Mesenchymal stem cell (in vitro differentiated cells and primary cell): ENCODE results near the gene TUBB1.

Source experiments
- DNase-seq: peaks from one replicate; pipeline ENCODE4 v3.0.0-alpha.2; 2013
- H2AFZ ChIP-seq: one replicate; pipeline ENCODE4 v1.6.1; 2013; ENCODE audit warnings: low read depth, mild to moderate bottlenecking, control low read depth, inconsistent platforms, low read length, moderate library complexity
- H2AK5ac ChIP-seq: 2 replicates; pipeline ENCODE4 v1.6.1; 2013; ENCODE audit warnings: low read length, moderate library complexity, mild to moderate bottlenecking, inconsistent platforms; ENCODE audit not compliant: severe bottlenecking
- H2BK120ac ChIP-seq: one replicate; pipeline ENCODE4 v1.6.1; 2013; ENCODE audit warnings: low read depth, mild to moderate bottlenecking, inconsistent platforms, low read length, moderate library complexity
- H2BK12ac ChIP-seq, 2 experiments: one replicate each; pipeline ENCODE4 v1.6.1; 2013; ENCODE audit warnings: inconsistent platforms in 2 of 2, low read length in 2 of 2, mild to moderate bottlenecking in 2 of 2, moderate library complexity in 2 of 2, control low read depth in 1 of 2
- H2BK15ac ChIP-seq: one replicate; pipeline ENCODE4 v1.6.1; 2013; ENCODE audit warnings: mild to moderate bottlenecking, low read depth, inconsistent platforms; ENCODE audit not compliant: poor library complexity, severe bottlenecking
- H2BK5ac ChIP-seq: 2 replicates; pipeline ENCODE4 v1.6.1; 2013; ENCODE audit warnings: low read depth, mild to moderate bottlenecking, low read length, control low read depth, inconsistent platforms; ENCODE audit not compliant: poor library complexity, severe bottlenecking
- H3K14ac ChIP-seq, 2 experiments: one replicate each; pipeline ENCODE4 v1.6.1; 2013; ENCODE audit warnings: inconsistent platforms in 2 of 2, low read length in 2 of 2, control low read depth in 1 of 2, mild to moderate bottlenecking in 1 of 2, moderate library complexity in 1 of 2
- H3K18ac ChIP-seq, 2 experiments: one replicate each; pipeline ENCODE4 v1.6.1; 2013; ENCODE audit warnings: inconsistent platforms in 2 of 2, low read length in 2 of 2, control low read depth in 1 of 2, low read depth in 1 of 2, mild to moderate bottlenecking in 1 of 2
- H3K23ac ChIP-seq, 2 experiments: one replicate each; pipeline ENCODE4 v1.6.1; 2013; ENCODE audit warnings: inconsistent platforms in 2 of 2, low read length in 2 of 2, mild to moderate bottlenecking in 2 of 2, moderate library complexity in 2 of 2, control low read depth in 1 of 2
- H3K27ac ChIP-seq: 2 replicates; pipeline ENCODE4 v1.5.1; 2013; ENCODE audit warnings: mild to moderate bottlenecking, moderate library complexity, low read length, control low read depth, inconsistent platforms; ENCODE audit not compliant: poor library complexity, severe bottlenecking
- H3K27me3 ChIP-seq, 2 experiments: 2 replicates each; pipeline versions ENCODE4 v1.6.1 to v1.7.0; 2013; ENCODE audit warnings: low read length in 2 of 2, mild to moderate bottlenecking in 2 of 2, moderate library complexity in 2 of 2, control low read depth in 1 of 2, inconsistent platforms in 1 of 2; ENCODE audit not compliant: control insufficient read depth in 1 of 2, insufficient read depth in 1 of 2
- H3K36me3 ChIP-seq, 2 experiments: 2 replicates each; pipeline versions ENCODE4 v1.6.1 to v1.7.0; 2013; ENCODE audit warnings: low read length in 2 of 2, control low read depth in 1 of 2, inconsistent platforms in 1 of 2, low read depth in 1 of 2, mild to moderate bottlenecking in 1 of 2; ENCODE audit not compliant: insufficient read depth in 2 of 2, control insufficient read depth in 1 of 2
- H3K4ac ChIP-seq, 2 experiments: one replicate each; pipeline ENCODE4 v1.6.1; 2013; ENCODE audit warnings: inconsistent platforms in 2 of 2, low read length in 2 of 2, mild to moderate bottlenecking in 2 of 2, moderate library complexity in 2 of 2, control low read depth in 1 of 2, low read depth in 1 of 2
- H3K4me1 ChIP-seq: 2 replicates; pipeline ENCODE4 v1.6.1; 2013; ENCODE audit warnings: low read depth, low read length, control low read depth; ENCODE audit not compliant: control insufficient read depth, insufficient read depth
- H3K4me2 ChIP-seq: 2 replicates; pipeline ENCODE4 v1.6.1; 2013; ENCODE audit warnings: low read length, mild to moderate bottlenecking, inconsistent platforms; ENCODE audit not compliant: poor library complexity, severe bottlenecking
- H3K4me3 ChIP-seq, 2 experiments: 2 replicates each; pipeline versions ENCODE4 v1.5.1 to v1.7.0; 2013; ENCODE audit warnings: low read length in 2 of 2, mild to moderate bottlenecking in 2 of 2, control low read depth in 1 of 2, low read depth in 1 of 2; ENCODE audit not compliant: insufficient read depth in 1 of 2
- H3K79me1 ChIP-seq: replicated peaks from 2 replicates; pipeline ENCODE4 v1.6.1; 2013; ENCODE audit warnings: mild to moderate bottlenecking, control low read depth, low read length, inconsistent platforms; ENCODE audit not compliant: poor library complexity, severe bottlenecking
- H3K9ac ChIP-seq: 2 replicates; pipeline ENCODE4 v1.7.0; 2013; ENCODE audit warnings: mild to moderate bottlenecking, low read length, moderate library complexity
- H3K9me3 ChIP-seq: 2 replicates; pipeline ENCODE4 v1.7.0; 2013; ENCODE audit warnings: mild to moderate bottlenecking, low read length; ENCODE audit not compliant: control insufficient read depth
- H4K8ac ChIP-seq: one replicate; pipeline ENCODE4 v1.6.1; 2013; ENCODE audit warnings: inconsistent platforms, mild to moderate bottlenecking, low read length, moderate library complexity
- H4K91ac ChIP-seq: one replicate; pipeline ENCODE4 v1.6.1; 2013; ENCODE audit warnings: mild to moderate bottlenecking, low read length, inconsistent platforms
- WGBS: methylation state at CpG from one replicate; pipeline ENCODE4 v1.1.7; 2013; ENCODE audit warnings: mixed read lengths; 5-methylcytosine and 5-hydroxymethylcytosine counted together

Gene TUBB1

GRCh38 chr20:59020938-59021551 lies 1.8 kb downstream of the TUBB1 start:
- Histone ChIP-seq H2BK12ac (no peak overlapping the region), H2BK120ac (no peak overlapping the region), H3K4me1 (no peaks in the 10 kb centered on the region), H3K23ac (no peak overlapping the region), H3K4me2 (no peak overlapping the region), H3K27me3 (no peaks in the 10 kb centered on the region), H3K36me3 (peaks cover 37 to 39% of the 10 kb centered on the region in 2 experiments), H3K79me1 (peaks cover 22% of the 10 kb centered on the region), H2AK5ac (no peak overlapping the region), H3K14ac (no peak overlapping the region), H3K4ac (no peak overlapping the region), H3K9me3 (no peaks in the 10 kb centered on the region), H4K8ac (no peak overlapping the region), H4K91ac (no peak overlapping the region), H2AFZ (no peak overlapping the region), H3K9ac (peak overlapping the region; percentile 4), H2BK5ac (no peak overlapping the region), H3K4me3 (no peak overlapping the region), H3K18ac (no peak overlapping the region), H2BK15ac (no peak overlapping the region), H3K27ac (peak overlapping the region; percentile 10)
- 68% methylated on average over 4 of the region's 5 CpGs for WGBS
- DNase-seq, result no peak

- peaks cover 38 to 56% of the 10 kb centered on the region in 2 experiments for H3K36me3 ChIP-seq
- no peak overlapping the region for H4K8ac ChIP-seq
- H2BK15ac ChIP-seq, result no peak overlapping the region
- no peak overlapping the region for H3K14ac ChIP-seq
- H2BK120ac ChIP-seq, result no peak overlapping the region
- no peak overlapping the region for H3K23ac ChIP-seq
- H4K91ac ChIP-seq, result no peak overlapping the region
- peaks cover 2% of the 10 kb centered on the region for H3K4me1 ChIP-seq
- no peak overlapping the region for H3K27ac ChIP-seq
- no peak overlapping the region for H3K4me2 ChIP-seq
- H3K9ac ChIP-seq, result no peak overlapping the region
- no peak overlapping the region for H3K18ac ChIP-seq
- H3K79me1 ChIP-seq, result peaks cover 22% of the 10 kb centered on the region
- no peak overlapping the region for H3K4me3 ChIP-seq
- no peaks in the 10 kb centered on the region for H3K27me3 ChIP-seq
- H2BK12ac ChIP-seq, result no peak overlapping the region
- no peak overlapping the region for H2BK5ac ChIP-seq
- no peak overlapping the region for H2AFZ ChIP-seq
- no peaks in the 10 kb centered on the region for H3K9me3 ChIP-seq
- H3K4ac ChIP-seq, result no peak overlapping the region
- WGBS, result 98% methylated on average over 15 of the region's 15 CpGs
- H2AK5ac ChIP-seq, result no peak overlapping the region
- no peak for DNase-seq
Measured at GRCh38 chr20:59022754-59023153, 3.5 kb downstream of the TUBB1 start.

GRCh38 chr20:59023616-59024015 lies 4.4 kb downstream of the TUBB1 start:
- Histone ChIP-seq H2BK120ac (no peak overlapping the region), H2BK12ac (no peak overlapping the region)

GRCh38 chr20:59024111-59024530 lies 4.9 kb downstream of the TUBB1 start:
- no peak overlapping the region for H3K23ac ChIP-seq
- no peaks in the 10 kb centered on the region for H3K27me3 ChIP-seq
- H3K4me1 ChIP-seq, result peaks cover 2% of the 10 kb centered on the region
- H2BK120ac ChIP-seq, result no peak overlapping the region
- H3K9me3 ChIP-seq, result no peaks in the 10 kb centered on the region
- no peak overlapping the region for H3K4me2 ChIP-seq
- H3K79me1 ChIP-seq, result peaks cover 16% of the 10 kb centered on the region
- no peak overlapping the region for H3K4ac ChIP-seq
- H3K4me3 ChIP-seq, result no peak overlapping the region
- H3K14ac ChIP-seq, result no peak overlapping the region
- no peak overlapping the region for H3K18ac ChIP-seq
- H2AFZ ChIP-seq, result no peak overlapping the region
- H2BK5ac ChIP-seq, result no peak overlapping the region
- no peak overlapping the region for H2AK5ac ChIP-seq
- no peak overlapping the region for H2BK12ac ChIP-seq
- no peak overlapping the region for H3K27ac ChIP-seq
- H2BK15ac ChIP-seq, result no peak overlapping the region
- H4K8ac ChIP-seq, result no peak overlapping the region
- 97% methylated on average over 24 of the region's 24 CpGs for WGBS
- no peak for DNase-seq
- no peak overlapping the region for H3K9ac ChIP-seq
- H4K91ac ChIP-seq, result no peak overlapping the region
- H3K36me3 ChIP-seq, result peaks cover 29 to 68% of the 10 kb centered on the region in 2 experiments

More at GRCh38 chr20:59023616-59024015, 4.4 kb downstream of the TUBB1 start:
- Histone ChIP-seq H3K4me1 (peaks cover 2% of the 10 kb centered on the region), H2AFZ (no peak overlapping the region), H2BK5ac (no peak overlapping the region), H3K18ac (no peak overlapping the region), H2AK5ac (no peak overlapping the region), H2BK15ac (no peak overlapping the region), H3K23ac (no peak overlapping the region), H3K4me3 (no peak overlapping the region), H3K36me3 (peaks cover 33 to 63% of the 10 kb centered on the region in 2 experiments), H4K8ac (no peak overlapping the region), H3K14ac (no peak overlapping the region), H3K9ac (no peak overlapping the region), H4K91ac (no peak overlapping the region), H3K27ac (no peak overlapping the region), H3K79me1 (peaks cover 21% of the 10 kb centered on the region), H3K4ac (no peak overlapping the region), H3K9me3 (no peaks in the 10 kb centered on the region), H3K4me2 (no peak overlapping the region), H3K27me3 (no peaks in the 10 kb centered on the region)
- 99% methylated on average over 13 of the region's 13 CpGs for WGBS
- no peak for DNase-seq
